Spleen (tissue), 11 donors: ENCODE data around the gene VCL. TPM values are rescaled to one million over a fixed set of nuclear protein-coding genes. Genes with fewer than 3 reads are reported as not detected.

Experiments
- DNase-seq: peaks from one replicate; pipeline ENCODE4 v3.0.0-alpha.2; 2020
- H3K27ac ChIP-seq, 8 donors: fragments of 200-600 bp; sonication (generic) in 7 of 8; 1 replicate in 4 of 8; 2 replicates in 4 of 8; pipeline versions ENCODE4 v1.5.0 to v1.8.0; 2016 to 2021; ENCODE audit warnings: inconsistent platforms in 4 of 8, mild to moderate bottlenecking in 4 of 8, moderate library complexity in 1 of 8
- H3K27me3 ChIP-seq, 7 donors: fragments of 200-600 bp; sonication (generic) in 6 of 7; replicated peaks in 1 of 7; 1 replicate in 4 of 7; 2 replicates in 3 of 7; pipeline versions ENCODE4 v1.5.0 to v1.8.0; 2016 to 2021; ENCODE audit warnings: inconsistent platforms in 3 of 7, mild to moderate bottlenecking in 1 of 7
- H3K36me3 ChIP-seq, 6 donors: fragments of 200-600 bp; sonication (generic) in 5 of 6; 1 replicate in 4 of 6; 2 replicates in 2 of 6; pipeline versions ENCODE4 v1.5.0 to v1.8.0; 2016 to 2021; ENCODE audit warnings: inconsistent platforms in 2 of 6
- H3K4me1 ChIP-seq, 6 donors: fragments of 200-600 bp; sonication (generic) in 5 of 6; 1 replicate in 3 of 6; 2 replicates in 3 of 6; pipeline versions ENCODE4 v1.5.0 to v1.8.0; 2016 to 2021; ENCODE audit warnings: inconsistent platforms in 3 of 6
- H3K4me3 ChIP-seq, 8 donors: fragments of 200-600 bp; sonication (generic) in 7 of 8; 1 replicate in 4 of 8; 2 replicates in 4 of 8; pipeline versions ENCODE4 v1.5.0 to v1.8.0; 2016 to 2021; ENCODE audit warnings: inconsistent platforms in 4 of 8, mild to moderate bottlenecking in 4 of 8, moderate library complexity in 2 of 8
- H3K9me3 ChIP-seq, 8 donors: fragments of 200-600 bp; sonication (generic) in 7 of 8; 1 replicate in 4 of 8; 2 replicates in 4 of 8; pipeline versions ENCODE4 v1.5.0 to v1.8.0; 2016 to 2021; ENCODE audit warnings: inconsistent platforms in 4 of 8
- POLR2A ChIP-seq, 3 donors: fragments of 450-650 bp; IDR thresholded peaks; one replicate each; pipeline ENCODE4 v1.5.1; 2017; ENCODE audit warnings: antibody characterized with exemption in 3 of 3, mild to moderate bottlenecking in 1 of 3
- POLR2AphosphoS5 ChIP-seq, 3 donors: sonication (generic); formaldehyde crosslinking; IDR thresholded peaks; one replicate each; pipeline ENCODE4 v1.5.1; 2017; ENCODE audit warnings: antibody characterized with exemption in 3 of 3
- WGBS, 5 donors: extraction: QIAGEN DNeasy Blood & Tissue Kit in 3 of 5; methylation state at CpG; one replicate each; pipeline versions ENCODE4 v1.1.5 to v1.1.7; 2013 to 2018; 5-methylcytosine and 5-hydroxymethylcytosine counted together
- intact Hi-C: fragments of 100-400 bp; cut with DNase I; formaldehyde crosslinking; loops from one replicate; pipeline ENCODE4 v1.15.0; 2023; ENCODE audit warnings: low total_unique reads
- polyA plus RNA-seq, 3 donors: library from polyadenylated mRNA; stranded (reverse); fragments of 200-250 nt; gene quantifications; one replicate each; pipeline ENCODE4 v1.2.1, GENCODE V29; 2013
- total RNA-seq, 7 donors: library from RNA; depleted of rRNA in 3 of 7; stranded (reverse); fragments of >200 nt in 3 of 7; fragmentation: NEBNext Ultra II Directional in 4 of 7; extraction: Animal tissue kit (Norgen Biotek cat#: 25700) in 4 of 7; gene quantifications; one replicate each; pipeline versions ENCODE4 v1.1.0 to v1.2.1, GENCODE V29; 2016 to 2021
- TF ChIP-seq, protein P1 (sequence below), 11 experiments: fragments of 200-600 bp in 7 of 11; fragments of 450-650 bp in 4 of 11; sonication (generic) in 4 of 11; IDR thresholded peaks in 8 of 11; conservative IDR thresholded peaks in 3 of 11; 1 replicate in 7 of 11; 2 replicates in 4 of 11; pipeline versions ENCODE4 v1.4.0 to v1.8.0; 2016 to 2021; ENCODE audit warnings: antibody characterized with exemption in 11 of 11, inconsistent platforms in 4 of 11, mild to moderate bottlenecking in 1 of 11
- donor health status: healthy with polysubstance abuse.
- donor health status: DM: no; HTN: no; CAD: no; lungs with moderate emphysema.
- donor health status: DM: no; HTN: no; CAD: no.
- donor health status: Bipolar disorder and iron deficiency.
- donor health status: healthy.
- donor health status: DM: no; HTN: no; CAD: no.
- donor health status: DM: yes; HTN: yes; CAD: no.

VCL gene
- total and polyA plus RNA-seq, 10 donors = 8.8 to 214 (median 77.6) TPM

DNA sequence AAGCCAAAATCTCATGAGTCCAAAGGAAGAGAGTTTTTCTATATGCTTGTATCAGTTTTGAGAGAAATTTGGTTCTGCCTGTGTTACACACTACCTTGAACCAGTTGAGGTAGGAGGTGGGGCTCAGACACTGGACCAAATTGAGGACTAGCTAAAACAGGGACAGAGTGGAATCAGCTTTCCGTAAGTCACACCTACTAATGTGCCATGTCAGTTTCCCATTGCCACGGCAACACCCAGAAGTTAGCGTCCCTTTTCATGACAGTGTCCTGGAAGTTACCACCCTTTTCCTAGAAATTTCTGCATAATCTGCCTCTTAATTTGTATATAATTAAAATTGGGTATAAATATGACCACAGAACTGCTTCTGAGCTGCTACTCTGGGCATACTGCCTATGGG is 162.1 kb downstream of the VCL start:
- Histone ChIP-seq H3K27ac (no peak overlapping the region), H3K4me1 (peaks cover 0 to 58% (median 25%) of the 10 kb centered on the region in 6 donors), H3K9me3 (no peaks in the 10 kb centered on the region), H3K27me3 (no peaks in the 10 kb centered on the region), H3K36me3 (no peaks in the 10 kb centered on the region), H3K4me3 (no peak overlapping the region)
- WGBS, 5 donors = 91 to 100% (median 95%) methylated on average over 3 of the region's 3 CpGs
- TF ChIP-seq POLR2A (IDR thresholded peaks at IDR 0.05) = no peak
- TF ChIP-seq, protein P1, sequence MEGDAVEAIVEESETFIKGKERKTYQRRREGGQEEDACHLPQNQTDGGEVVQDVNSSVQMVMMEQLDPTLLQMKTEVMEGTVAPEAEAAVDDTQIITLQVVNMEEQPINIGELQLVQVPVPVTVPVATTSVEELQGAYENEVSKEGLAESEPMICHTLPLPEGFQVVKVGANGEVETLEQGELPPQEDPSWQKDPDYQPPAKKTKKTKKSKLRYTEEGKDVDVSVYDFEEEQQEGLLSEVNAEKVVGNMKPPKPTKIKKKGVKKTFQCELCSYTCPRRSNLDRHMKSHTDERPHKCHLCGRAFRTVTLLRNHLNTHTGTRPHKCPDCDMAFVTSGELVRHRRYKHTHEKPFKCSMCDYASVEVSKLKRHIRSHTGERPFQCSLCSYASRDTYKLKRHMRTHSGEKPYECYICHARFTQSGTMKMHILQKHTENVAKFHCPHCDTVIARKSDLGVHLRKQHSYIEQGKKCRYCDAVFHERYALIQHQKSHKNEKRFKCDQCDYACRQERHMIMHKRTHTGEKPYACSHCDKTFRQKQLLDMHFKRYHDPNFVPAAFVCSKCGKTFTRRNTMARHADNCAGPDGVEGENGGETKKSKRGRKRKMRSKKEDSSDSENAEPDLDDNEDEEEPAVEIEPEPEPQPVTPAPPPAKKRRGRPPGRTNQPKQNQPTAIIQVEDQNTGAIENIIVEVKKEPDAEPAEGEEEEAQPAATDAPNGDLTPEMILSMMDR (IDR thresholded peaks at IDR 0.05 in 8 of 11, conservative IDR thresholded peaks at IDR 0.05 in 3 of 11) = no peak
- no peak for TF ChIP-seq POLR2AphosphoS5 (IDR thresholded peaks at IDR 0.05)
- intact Hi-C loops = no loop called here
- no peak for DNase-seq

DNA sequence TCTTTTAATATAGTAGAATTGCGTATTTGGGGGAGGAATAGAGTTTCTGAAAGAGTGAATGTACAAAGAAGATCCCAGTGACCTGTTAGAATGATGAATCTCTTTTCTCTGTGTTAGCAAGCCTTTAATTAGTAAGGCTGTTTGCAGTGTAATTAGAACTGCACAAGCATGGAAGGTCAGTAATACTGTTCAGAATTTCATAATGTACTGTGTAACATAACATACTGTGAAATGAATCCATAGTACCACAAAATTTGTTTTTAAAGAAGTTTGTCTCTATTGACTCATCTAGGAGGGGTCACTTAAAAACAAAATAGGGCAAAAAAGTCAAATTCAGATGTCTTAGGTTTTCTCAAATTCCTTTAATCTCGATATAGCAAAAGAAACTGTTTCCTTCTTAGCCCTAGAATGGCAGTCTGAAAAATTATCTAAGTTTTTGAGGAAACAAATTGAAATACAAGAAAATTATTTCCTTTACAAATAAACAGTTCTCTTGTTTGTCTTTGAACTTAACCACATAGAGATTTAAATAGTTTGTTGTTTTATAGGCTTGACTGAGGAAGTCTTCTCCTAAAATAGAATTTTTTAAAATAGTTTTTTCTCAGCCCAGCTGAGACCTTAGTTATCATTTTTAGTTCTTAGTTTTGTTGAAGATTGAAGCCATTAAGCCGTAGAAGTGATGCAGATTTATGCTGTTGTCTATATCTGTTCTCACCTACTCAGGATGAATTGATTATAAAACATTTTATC is 165.6 kb downstream of the VCL start:
- no peak overlapping the region for H3K4me3 ChIP-seq
- peaks cover 0 to 65% (median 51%) of the 10 kb centered on the region in 6 donors for H3K4me1 ChIP-seq
- H3K27me3 ChIP-seq = no peaks in the 10 kb centered on the region
- no peaks in the 10 kb centered on the region for H3K36me3 ChIP-seq
- 47 to 57% (median 53%) methylated on average over 3 of the region's 3 CpGs for whole genome bisulfite sequencing, 5 donors
- DNase-seq = no peak
- H3K27ac ChIP-seq = peak overlapping the region in 5 of 8 donors; percentile 40 to 81 (median 54)
- intact Hi-C loops = no loop called here
- H3K9me3 ChIP-seq = no peaks in the 10 kb centered on the region
- TF ChIP-seq POLR2A (IDR thresholded peaks at IDR 0.05) (no peak), POLR2AphosphoS5 (IDR thresholded peaks at IDR 0.05) (no peak)
- TF ChIP-seq, protein P1 (IDR thresholded peaks at IDR 0.05 in 8 of 11, conservative IDR thresholded peaks at IDR 0.05 in 3 of 11) = no peak

DNA sequence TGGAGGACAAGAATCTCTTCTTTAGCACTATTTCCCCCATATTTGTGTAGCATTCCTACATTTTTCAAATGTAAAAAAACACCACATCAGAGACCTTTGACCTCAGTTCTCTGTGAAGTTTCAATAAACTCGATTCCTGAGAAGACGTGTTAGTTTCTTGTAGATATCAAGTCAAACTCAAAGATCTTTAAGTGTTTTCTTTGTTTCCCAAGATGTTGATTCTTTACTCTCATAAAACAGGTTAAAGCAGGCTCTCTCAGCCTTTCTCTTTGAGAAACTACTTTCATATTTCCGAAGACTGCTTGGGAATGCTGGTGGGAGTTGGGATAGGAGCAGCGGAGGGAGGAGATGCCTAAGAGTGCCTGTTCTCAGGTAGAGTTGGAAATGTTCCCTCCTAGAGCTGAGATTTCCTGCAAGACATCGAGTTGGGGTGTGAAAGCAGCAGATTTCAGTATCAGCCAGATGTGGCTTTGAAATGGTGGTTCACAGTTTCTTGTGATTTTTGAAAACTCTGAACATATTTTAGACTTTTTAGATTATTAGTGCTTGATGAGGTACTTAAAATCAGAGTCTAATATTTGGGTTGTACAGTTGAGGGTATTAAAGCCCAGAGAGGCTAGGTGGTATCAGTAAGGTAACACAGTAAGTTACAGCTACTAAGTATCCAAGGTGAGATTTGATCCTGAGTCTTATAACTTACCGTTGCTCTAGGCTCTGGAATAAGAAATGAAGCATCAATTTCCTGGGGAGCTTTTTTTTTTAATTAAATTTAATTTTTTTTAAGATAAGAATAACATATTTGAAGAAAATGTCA is 167.0 kb downstream of the VCL start:
- Histone ChIP-seq H3K27me3 (no peaks in the 10 kb centered on the region), H3K9me3 (no peaks in the 10 kb centered on the region), H3K4me3 (no peak overlapping the region), H3K27ac (peak overlapping the region in 4 of 8 donors; percentile 7 to 81 (median 61)), H3K36me3 (no peaks in the 10 kb centered on the region), H3K4me1 (peaks cover 0 to 75% (median 65%) of the 10 kb centered on the region in 6 donors)
- 63 to 78% (median 74%) methylated on average over 6 of the region's 6 CpGs for WGBS, 5 donors
- intact Hi-C loops = no loop called here
- no peak for DNase-seq
- TF ChIP-seq, protein P1 (IDR thresholded peaks at IDR 0.05 in 8 of 11, conservative IDR thresholded peaks at IDR 0.05 in 3 of 11) = no peak
- TF ChIP-seq POLR2AphosphoS5 (IDR thresholded peaks at IDR 0.05) (no peak), POLR2A (IDR thresholded peaks at IDR 0.05) (no peak)

DNA sequence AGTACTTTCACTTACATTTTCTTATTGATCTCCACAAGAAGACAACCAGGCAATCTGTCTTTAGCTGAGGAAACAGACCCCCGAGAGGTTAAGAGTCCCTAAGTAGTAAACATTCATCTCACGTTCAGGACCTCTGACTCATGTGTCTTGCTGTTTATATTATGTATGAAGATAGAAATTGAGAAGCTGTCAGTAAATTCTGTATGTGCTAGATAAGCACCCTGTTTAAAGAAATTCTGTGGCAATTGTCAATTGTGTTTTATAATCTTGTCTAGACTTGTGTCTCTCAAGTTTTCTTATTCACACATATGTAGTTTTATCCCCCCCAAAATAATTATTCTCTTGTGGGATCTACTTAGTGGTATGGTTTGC is 167.6 kb downstream of the VCL start:
- no peaks in the 10 kb centered on the region for H3K9me3 ChIP-seq
- 45 to 65% (median 56%) methylated on average over 2 of the region's 2 CpGs for WGBS, 5 donors
- H3K27ac ChIP-seq = peak overlapping the region in 5 of 8 donors; percentile 42 to 81 (median 80)
- H3K4me3 ChIP-seq = no peak overlapping the region
- no peaks in the 10 kb centered on the region for H3K27me3 ChIP-seq
- no peak for DNase-seq
- H3K36me3 ChIP-seq = no peaks in the 10 kb centered on the region
- peaks cover 0 to 81% (median 69%) of the 10 kb centered on the region in 6 donors for H3K4me1 ChIP-seq
- TF ChIP-seq, protein P1 (IDR thresholded peaks at IDR 0.05 in 8 of 11, conservative IDR thresholded peaks at IDR 0.05 in 3 of 11) = no peak
- TF ChIP-seq POLR2A (IDR thresholded peaks at IDR 0.05) (no peak), POLR2AphosphoS5 (IDR thresholded peaks at IDR 0.05) (no peak)
- intact Hi-C loops = no loop called here
